ENCODE results near the gene ANKRD63.

GRCh38 chr15:40332113-40332781 lies 49.4 kb upstream of the ANKRD63 start:
- no peak for TF ChIP-seq CTCF (IDR thresholded peaks at IDR 0.05)
- no peak for TF ChIP-seq EP300 (IDR thresholded peaks at IDR 0.05)
- TF ChIP-seq POLR2A (IDR thresholded peaks at IDR 0.05), result no peak

All from ovary (tissue), 3 donors.